LNCAP (cell line): ENCODE data around the gene BTC.

Experiments used
- TF ChIP-seq, protein P1 (sequence below): fragments of 450-650 bp; IDR thresholded peaks from 2 replicates; pipeline ENCODE4 v1.5.1; 2017; ENCODE audit warnings: mild to moderate bottlenecking

Gene BTC, protein sequence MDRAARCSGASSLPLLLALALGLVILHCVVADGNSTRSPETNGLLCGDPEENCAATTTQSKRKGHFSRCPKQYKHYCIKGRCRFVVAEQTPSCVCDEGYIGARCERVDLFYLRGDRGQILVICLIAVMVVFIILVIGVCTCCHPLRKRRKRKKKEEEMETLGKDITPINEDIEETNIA

DNA sequence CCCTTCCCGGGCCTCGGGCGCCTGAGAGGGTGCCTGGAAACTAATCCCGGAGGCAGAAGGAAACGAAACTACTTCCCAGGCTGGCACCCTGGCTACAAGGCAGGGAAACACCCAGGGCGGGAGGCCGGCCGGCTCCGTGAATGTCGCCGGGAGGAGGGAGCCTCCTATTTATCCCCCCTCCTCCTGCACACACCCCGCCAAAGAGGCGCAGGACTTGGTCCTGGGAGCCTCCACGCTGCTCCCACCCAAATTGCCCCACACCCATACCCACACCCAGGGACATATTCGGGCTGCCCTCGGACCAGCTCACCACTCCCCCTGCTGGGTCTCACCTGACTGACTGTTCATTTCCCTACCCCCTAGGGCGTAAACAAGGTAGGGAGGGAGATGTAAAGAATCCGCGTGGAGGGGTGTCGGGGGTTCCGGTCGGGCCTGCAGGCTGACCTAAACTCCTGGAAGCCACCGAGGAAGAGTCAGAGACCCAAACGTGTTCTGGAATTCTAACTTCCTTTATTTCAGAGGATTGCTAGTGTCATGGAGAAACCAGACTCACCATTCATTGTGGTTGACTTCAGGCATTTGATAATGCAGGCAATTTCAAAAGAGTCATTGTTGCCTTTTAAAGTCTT lies at the start of gene BTC:
Gene BTC (minus strand): TSS at position 142 of the 629 bp plus-strand sequence. CDS start 198 bp downstream, outside the sequence.
- TF ChIP-seq, protein P1, sequence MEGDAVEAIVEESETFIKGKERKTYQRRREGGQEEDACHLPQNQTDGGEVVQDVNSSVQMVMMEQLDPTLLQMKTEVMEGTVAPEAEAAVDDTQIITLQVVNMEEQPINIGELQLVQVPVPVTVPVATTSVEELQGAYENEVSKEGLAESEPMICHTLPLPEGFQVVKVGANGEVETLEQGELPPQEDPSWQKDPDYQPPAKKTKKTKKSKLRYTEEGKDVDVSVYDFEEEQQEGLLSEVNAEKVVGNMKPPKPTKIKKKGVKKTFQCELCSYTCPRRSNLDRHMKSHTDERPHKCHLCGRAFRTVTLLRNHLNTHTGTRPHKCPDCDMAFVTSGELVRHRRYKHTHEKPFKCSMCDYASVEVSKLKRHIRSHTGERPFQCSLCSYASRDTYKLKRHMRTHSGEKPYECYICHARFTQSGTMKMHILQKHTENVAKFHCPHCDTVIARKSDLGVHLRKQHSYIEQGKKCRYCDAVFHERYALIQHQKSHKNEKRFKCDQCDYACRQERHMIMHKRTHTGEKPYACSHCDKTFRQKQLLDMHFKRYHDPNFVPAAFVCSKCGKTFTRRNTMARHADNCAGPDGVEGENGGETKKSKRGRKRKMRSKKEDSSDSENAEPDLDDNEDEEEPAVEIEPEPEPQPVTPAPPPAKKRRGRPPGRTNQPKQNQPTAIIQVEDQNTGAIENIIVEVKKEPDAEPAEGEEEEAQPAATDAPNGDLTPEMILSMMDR = peak; percentile 43; the same call in 1 of the 2 replicates

DNA sequence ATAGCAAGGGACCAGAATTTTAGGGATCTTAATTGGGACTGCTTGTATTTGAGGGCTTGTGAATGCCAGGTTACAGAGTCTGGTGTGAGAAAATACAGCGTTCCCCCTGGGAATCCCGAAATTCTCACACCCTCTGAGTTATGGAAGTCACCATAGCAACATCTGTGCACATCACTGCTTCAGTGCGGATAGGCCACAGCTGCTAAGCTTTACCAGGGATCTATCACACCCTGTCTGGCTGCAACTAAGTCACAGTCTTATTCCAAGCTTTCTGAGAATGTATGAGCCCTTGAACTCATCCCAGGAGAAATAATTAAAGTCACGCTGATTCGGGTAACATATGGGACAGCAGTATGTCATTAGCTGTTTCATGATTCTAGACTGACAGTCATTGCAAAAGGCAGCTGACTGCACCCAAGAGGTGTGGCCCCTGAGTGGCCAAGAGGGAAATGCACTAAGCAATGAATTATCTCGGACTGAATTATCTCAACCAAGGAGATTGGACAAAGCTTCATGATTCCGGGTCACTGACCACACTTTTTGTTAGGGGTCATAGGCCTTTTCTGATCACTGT lies 46.7 kb upstream of the BTC start:
- TF ChIP-seq, protein P1 = no peak

DNA sequence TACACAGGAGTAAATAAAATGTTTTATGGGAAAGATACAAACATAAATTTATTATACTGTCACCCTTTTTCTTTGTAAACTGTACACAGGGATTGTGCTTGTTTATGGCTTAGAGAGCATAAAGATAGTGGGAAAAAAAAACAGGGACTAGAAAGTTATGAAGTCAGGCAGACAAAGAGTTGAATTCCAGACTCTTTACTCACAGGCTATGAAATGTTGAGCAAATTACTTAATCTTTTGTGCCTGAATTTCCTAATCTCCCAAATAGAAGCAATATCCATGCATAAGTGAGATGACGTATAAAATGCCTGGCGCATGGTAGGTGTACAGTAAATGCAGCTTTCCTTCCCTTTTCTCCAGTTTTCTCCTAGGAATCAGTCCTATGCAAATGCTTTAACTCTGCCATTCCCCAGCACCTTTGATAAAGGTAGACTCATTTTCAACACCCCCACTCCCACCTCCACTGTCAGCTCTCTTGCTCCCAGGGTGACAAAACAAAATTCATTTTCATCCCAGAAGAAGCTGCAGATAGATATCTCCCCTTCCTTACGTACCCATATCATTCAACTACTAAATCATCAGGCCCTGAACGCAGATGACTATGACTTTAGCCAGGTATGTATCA lies 44.5 kb upstream of the BTC start:
- TF ChIP-seq, protein P1 = no peak

DNA sequence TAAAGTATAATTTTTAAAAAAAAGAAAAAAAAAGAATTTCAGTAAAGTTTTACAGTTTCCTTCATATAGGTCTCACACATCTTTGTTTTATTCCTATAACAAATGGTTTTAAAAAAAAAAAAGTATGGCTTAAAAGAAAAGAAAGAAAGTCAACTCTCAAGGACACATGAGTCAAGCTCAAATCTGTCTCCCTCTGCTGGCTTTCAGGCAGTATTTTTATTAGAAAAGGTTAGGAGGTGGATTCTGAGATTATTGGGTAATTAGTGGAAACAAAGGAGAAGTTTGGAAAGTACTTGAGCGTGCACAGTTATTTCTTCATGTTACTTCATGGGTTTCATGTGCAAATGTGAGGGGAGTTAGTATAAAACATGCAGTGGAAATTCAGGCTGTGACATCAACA lies 36.6 kb upstream of the BTC start:
- TF ChIP-seq, protein P1 = no peak; the same call in 1 of the 2 replicates

DNA sequence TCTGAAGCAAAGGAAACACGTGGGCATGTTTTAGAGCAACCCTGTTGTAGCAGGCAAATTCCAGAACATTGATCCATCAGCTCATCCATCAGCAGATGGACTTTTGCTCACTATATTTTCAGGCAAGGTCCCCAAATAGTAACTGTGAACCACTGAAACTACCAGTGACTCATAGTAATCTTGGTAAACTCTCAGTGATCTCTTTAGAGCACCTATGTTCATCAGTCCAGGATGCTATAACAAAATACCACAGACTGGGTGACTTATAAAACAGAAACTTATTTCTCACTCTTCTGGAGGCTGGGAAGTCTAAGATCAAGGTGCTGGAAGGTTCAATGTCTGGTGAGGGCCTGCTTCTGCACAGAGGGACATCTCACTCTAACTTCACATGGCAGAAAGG lies 28.9 kb upstream of the BTC start:
- TF ChIP-seq, protein P1 = no peak

DNA sequence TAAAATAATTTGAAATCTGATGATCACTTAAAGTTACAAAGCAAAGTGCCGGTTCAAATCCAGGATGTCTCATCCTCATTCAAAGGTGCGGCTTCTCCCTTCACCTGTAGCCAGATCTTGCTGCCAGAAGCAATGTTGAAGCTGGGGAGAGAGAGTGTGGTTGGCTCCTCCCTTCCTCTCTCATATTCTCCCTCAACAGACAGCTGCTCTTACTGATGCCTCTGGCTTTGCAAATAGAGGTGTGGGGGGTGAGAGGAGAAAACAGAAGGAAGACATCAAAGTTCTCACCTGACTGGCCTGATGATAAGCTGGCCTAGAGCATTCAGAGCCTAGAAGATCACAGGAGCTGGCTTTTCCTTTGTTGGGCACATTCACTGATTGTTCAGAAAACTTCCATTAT lies 28.3 kb upstream of the BTC start:
- TF ChIP-seq, protein P1 = no peak

DNA sequence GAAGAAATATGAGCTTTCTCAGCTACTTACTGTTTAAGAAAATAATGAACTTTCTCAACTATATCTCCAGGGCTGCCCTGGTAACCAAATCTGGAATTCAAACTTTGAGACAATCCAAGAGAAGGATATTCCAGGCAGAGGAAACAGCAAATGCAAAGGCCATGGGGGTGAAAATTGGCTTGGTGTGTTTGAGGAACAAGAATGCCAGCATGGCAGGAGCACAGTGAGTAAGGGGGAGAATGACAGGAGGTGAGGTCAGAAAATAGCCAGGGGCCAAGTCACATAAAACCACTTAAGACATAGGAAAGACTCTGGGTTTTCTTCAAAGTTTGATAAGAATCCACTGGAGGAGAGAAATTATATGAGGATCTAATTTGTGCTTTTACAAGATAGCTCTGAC lies 27.2 kb upstream of the BTC start:
- TF ChIP-seq, protein P1 = no peak
